CD4-positive, alpha-beta T cell treated with Interleukin-15 for 4 hours (primary cell): ENCODE measurements around the gene TESMIN.

Source experiments
- DNase-seq: peaks from one replicate; pipeline ENCODE4 v3.0.0-alpha.2; 2020; ENCODE audit warnings: low spot score

TESMIN gene, protein sequence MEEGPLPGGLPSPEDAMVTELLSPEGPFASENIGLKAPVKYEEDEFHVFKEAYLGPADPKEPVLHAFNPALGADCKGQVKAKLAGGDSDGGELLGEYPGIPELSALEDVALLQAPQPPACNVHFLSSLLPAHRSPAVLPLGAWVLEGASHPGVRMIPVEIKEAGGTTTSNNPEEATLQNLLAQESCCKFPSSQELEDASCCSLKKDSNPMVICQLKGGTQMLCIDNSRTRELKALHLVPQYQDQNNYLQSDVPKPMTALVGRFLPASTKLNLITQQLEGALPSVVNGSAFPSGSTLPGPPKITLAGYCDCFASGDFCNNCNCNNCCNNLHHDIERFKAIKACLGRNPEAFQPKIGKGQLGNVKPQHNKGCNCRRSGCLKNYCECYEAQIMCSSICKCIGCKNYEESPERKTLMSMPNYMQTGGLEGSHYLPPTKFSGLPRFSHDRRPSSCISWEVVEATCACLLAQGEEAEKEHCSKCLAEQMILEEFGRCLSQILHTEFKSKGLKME

DNA sequence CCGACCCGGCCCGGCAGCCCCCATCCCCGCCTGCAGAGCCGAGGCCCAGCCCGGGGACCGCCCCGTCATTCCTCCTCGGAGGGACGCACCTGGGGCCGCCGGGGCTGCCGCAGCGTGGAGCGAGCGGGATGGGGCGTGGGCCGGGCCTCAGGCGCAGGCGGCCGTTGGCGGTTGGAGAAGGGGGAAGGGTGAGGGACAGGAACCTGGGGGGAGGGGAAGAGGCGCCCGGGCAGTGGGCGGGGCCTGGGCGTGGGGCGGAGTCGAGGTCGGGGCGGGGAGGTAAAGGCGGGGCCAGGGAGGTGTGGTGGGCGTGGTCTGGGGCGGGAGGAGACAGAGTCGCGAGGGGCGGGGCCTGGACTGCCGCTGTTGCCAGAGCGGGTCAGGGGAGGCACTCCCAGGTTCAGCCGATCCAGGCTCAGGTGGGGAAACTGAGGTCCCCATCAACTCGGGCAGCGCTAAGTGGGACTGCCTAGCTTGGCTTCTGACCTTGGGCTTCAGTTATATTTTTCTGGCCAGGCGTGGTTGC, at the start of gene TESMIN:
Gene TESMIN, minus strand, starts transcription at position 190 of the 526 bp plus-strand sequence. CDS start 860 bp downstream, outside the sequence.
- peak; percentile 90 for DNase-seq

DNA sequence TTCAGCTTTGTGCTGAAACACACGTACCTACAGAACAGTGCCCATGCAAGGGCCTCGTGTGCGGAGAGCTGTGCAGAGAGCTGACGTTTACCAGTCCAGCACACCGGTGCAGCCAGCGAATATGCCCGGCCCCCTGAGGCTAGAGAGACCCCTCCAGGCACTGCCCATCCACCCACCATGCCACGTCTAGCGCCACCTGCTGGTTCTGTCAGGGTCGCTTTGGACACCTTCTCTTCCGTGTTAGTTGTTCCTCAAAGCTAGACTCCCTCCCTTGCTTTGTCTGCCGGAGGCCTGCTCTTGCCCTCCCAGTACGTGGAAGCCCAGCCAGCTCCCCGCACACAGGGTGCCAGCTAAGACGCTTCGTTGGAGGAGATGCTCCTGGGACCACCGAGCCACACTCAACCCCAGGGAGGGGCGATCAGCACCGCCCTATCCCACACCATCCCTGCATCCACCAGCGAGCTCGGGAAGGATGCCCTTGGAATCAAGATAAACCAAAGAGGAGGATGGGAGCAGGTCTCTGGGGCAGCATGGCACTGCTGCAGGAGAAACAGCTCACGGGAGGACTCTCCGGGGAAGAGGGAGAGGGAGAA, 47.0 kb upstream of the TESMIN start:
- peak; percentile 33 for DNase-seq

DNA sequence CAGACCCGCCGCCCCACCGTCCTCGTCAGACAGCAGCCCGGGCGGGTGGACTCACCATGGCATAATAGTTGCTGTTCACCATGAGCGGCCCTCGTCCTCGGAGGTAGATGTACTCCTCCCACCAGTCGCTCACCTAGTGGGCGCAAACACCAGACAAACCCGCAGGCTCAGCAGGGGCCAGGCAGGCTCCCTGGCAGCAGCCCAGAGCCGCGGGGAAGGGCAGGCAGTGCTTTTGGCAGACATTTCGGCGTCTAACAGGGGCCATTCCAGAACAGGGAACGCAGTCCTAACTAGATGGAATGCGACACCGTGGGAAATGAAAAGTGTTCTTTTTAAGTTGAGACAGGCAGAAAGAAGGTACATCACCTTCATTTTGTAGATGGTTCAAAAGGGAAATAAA, 45.5 kb upstream of the TESMIN start:
- DNase-seq: no peak

DNA sequence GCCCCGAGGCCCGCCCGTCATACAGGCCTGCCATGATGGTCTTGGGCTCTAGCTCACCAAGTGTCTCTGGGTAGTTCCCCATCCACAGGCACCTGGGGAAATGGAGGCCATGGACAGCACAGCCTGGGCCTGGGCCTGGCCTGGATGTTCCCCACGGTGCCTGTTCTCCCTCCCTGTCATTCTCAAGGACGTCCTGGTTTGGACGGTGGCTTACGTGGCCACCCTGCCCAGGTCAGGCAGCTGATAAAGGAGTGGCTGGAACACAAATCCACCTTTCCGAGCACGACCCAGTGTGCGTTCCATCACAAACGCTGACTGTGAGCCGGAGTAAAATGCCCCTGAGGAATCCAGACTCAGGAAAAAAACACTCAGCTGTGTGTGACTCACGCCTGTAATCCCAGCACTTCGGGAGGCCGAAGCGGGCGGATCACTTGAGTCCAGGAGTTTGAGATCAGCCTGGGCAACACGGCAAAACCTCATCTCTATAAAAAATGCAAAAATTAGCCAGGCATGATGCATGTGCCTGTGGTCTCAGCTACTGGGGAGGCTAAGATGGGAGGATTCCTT, 41.2 kb upstream of the TESMIN start:
- no peak for DNase-seq

GRCh38 chr11:68784653-68785052, 33.3 kb upstream of the TESMIN start:
- no peak for DNase-seq

DNA sequence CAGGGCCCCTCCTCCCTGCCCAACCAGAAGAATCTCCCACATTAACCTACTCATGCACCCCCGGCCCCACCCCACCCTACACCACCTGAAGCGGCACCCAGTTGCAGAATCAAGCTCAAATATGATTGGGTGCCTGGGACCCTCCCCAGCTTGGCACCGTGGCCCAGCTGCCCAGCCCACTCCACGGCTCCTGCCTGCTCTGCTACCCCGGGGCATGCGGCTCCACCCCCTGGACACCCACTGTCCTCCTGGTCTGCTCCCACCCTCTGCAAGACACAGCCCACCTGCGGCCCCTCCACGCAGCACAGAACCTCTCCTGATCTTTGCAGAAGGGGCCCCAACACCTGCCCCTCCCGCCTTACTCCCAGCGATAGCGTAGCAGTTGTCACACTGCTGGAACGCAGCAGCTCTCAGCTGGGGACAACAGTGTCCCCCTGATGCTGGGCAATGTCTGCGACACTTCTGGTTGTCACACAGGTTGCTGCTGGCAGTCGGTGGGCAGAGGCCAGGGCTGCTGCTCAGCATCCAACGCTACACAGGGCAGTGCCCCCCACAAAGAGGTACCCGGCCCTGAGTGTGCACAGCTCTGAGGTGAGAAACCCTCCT, 32.0 kb upstream of the TESMIN start:
- no peak for DNase-seq

- no peak for DNase-seq
Observed at GRCh38 chr11:68782711-68783110, 31.4 kb upstream of the TESMIN start.

DNA sequence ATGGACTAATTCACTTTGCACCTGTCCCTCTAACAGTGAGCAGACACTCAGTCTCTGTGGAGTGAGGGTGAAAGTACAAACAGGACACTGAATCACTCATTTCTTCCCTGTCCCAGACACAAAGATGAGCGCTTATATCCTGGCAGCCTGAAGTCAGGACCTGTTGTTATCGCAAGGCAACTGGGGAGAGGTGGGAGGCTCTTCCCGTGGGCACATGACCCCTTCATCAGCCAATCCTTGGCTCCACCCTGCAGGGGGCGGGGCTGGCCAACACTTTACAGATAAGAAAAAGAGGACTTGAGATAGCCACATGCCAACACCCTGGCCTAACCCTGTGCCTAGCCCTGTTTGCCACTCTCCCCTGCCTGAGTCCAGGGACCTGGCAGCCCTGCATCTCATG, 29.5 kb upstream of the TESMIN start:
- no peak for DNase-seq

DNA sequence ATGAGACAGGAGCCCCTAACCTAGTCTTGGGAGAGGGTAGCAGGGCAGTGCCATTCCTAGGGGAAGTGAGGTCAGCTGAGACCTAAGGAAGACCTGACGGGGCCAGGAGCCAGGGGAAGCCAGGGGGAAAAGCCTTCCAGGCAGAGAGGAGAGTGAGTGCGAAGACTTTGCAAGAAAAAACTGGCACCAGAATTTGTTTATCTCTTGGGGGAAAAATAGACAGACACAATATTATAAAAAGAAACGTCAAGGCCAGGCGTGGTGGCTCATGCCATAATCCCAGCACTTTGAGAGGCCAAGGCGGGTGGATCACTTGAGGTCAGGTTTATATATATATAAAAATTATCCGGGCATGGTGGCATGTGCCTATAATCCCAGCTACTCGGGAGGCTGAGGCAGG, 26.9 kb upstream of the TESMIN start:
- no peak for DNase-seq

DNA sequence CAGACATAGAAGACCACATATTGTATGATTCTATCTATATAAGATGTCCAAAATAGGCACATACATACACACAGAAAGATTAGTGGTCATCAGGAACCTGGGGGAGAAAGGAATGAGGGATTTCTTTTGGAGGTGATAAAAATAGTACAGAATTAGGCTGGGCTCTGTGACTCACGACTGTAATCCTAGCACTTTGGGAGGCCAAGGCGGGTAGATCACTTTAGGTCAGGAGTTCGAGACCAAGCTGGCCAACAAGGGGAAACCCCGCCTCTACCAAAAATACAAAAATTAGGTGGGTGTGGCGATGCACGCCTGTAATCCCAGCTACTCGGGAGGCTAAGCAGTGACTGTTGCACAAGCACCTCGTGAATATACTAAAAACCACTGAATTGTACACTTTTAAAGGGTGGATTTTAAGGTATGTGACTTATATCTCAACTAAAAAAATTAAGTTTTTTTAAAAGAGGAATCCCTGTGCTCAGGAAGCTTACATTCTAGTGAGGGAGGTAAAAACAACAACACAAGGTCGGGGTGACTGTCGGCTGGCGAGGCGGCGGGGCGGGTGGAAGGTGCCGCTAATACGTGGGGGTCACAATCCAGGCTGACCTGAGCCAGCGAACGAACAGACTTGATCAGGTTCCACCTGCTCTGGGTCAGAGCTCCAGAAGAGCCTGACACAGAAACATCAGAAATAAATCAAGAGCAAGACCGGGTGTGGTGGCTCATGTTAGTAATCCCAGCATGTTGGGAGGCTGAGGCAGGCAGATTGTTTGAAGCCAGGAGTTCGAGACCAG, 25.3 kb upstream of the TESMIN start:
- DNase-seq: no peak

- DNase-seq: no peak
Observed at GRCh38 chr11:68775951-68776388, 24.6 kb upstream of the TESMIN start.

GRCh38 chr11:68774194-68774585, 22.9 kb upstream of the TESMIN start:
- DNase-seq: no peak

DNA sequence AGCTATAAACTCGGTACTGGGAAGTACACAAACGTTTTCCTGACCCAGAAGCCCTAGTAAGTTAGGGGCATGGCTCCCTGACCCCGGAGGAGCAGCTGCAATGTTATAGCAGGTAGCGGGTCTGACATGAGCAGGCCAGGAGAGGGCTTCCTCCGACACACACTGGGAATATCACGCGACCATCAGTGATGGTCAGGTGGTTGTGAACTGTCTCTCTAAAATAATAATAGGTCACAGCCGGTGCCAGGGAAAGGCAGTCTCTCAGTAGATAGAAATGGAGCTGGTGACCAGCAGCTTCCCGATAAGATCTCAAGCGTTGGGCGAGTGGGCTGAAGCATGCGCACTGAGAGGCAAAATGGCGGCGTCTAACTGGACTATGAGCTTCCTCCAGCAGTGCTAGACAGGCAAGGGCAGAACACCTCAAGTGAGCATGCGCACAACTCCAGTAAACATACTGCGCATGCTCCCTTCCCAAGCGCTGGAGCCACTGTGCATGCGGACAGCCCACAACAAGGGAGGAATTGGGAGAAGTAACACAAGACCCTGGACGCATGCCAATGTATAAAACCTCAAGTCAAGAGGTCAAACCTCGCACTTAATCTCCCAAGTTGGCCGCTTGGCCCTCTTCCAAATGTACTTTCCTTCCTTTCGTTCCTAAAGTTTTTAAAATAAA, 22.3 kb upstream of the TESMIN start:
- no peak for DNase-seq

- no peak for DNase-seq
Observed at GRCh38 chr11:68772936-68773335, 21.6 kb upstream of the TESMIN start.

- DNase-seq: no peak
Observed at GRCh38 chr11:68770781-68771180, 19.5 kb upstream of the TESMIN start.

GRCh38 chr11:68767672-68768071, 16.4 kb upstream of the TESMIN start:
- DNase-seq: no peak

DNA sequence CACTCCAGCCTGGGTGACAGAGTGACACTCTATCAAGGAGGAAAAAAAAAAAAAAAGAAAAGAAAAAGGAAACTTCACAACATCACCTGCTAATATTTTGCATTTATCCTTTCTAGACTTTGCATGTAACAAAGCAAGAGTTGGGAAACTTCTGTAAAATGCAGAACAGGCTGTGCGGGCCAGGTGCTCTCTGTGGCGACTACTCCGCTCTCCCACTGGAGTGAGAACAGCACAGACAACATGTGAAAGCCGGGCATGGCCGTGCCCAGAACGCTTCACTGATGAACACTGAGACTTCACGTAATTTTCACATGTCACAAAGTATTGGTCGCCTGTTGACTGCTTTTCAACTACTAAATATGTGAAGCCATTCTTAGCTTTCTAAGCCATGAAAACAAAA, 15.5 kb upstream of the TESMIN start:
- no peak for DNase-seq

- no peak for DNase-seq
Observed at GRCh38 chr11:68764746-68765145, 13.4 kb upstream of the TESMIN start.

DNA sequence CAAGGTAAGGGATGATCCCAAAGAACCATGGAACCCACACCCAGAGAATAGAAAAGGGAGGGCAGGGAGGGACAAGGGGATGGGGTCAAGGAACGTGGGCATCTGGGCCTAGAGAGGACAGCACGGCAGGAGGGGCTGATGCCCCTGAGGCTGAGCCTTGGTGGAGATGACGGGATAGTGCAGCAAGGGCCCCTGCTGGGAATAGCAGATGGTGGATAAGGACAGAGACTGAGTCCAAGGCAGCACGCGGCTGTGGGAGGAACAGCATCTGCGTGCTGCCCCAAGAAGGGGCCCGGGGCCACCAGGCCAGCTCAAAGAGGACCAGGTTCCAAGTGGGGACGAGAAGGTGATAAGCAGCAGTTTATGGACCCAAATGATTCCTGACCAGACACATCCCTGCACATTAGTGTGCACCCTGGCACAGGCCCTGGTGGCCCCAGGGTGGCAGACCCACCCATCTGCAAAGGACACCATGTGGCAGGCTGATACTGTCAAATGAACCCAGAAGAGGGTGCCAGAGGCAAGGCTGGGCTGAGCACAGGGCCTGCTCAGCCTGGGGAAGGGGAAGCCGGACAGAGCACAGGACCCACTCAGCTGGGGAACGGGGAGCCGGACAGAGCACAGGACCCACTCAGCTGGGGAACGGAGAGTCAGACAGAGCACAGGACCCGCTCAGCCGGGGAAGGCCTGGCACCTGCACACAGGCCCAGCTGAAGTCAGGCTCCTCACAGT, 12.8 kb upstream of the TESMIN start:
- no peak for DNase-seq

GRCh38 chr11:68763181-68763721, 11.9 kb upstream of the TESMIN start:
- no peak for DNase-seq
